HEK293T (cell line): ENCODE data around the gene LEPR.

Experiments used
- BHLHE40 ChIP-seq: fragments of 450-650 bp; IDR thresholded peaks from 2 replicates; pipeline ENCODE4 v1.6.1; 2016; ENCODE audit warnings: mild to moderate bottlenecking, moderate library complexity, borderline replicate concordance
- L3MBTL2 ChIP-seq: fragments of 450-650 bp; conservative IDR thresholded peaks from 2 replicates; pipeline ENCODE4 v1.6.1; 2016; ENCODE audit warnings: mild to moderate bottlenecking
- TF ChIP-seq, protein P1 (sequence below): fragments of 450-650 bp; IDR thresholded peaks from 2 replicates; pipeline ENCODE4 v1.6.1; 2016

DNA sequence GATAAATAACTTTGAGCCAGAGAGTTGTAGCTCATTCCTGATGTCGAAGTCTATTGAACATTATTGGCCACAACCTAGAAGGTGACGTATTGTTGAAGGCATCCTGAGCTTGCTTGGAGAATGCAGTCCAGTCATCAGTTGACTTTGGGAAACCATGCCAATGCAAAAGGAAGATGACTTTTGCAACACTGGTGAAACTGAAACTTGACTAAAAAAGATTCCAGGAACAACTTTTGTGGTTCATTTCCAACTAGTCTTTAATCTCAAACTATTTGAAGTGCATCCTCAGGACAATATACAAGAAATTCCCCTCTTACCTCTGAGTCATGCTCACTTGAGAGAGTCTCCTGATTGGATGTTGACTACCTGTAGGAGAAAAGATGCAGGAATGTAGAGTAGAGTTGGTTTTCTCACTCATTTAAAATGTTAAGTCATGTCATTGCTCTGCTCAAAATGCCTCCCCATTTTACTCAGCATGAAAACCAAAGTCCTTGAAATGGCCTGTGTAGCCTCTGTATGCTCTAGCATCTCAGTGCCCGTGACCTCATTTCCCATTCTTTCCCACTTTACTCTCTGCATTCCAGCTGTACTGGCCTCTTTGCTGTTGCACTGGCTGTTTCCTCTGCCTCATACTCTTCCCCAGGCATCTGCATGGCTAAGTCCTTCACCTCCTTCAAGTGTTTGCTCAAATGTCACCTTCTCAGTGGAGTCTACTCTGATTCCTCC lies 24.4 kb upstream of the LEPR start:
- no peak for TF ChIP-seq BHLHE40
- TF ChIP-seq, protein P1, sequence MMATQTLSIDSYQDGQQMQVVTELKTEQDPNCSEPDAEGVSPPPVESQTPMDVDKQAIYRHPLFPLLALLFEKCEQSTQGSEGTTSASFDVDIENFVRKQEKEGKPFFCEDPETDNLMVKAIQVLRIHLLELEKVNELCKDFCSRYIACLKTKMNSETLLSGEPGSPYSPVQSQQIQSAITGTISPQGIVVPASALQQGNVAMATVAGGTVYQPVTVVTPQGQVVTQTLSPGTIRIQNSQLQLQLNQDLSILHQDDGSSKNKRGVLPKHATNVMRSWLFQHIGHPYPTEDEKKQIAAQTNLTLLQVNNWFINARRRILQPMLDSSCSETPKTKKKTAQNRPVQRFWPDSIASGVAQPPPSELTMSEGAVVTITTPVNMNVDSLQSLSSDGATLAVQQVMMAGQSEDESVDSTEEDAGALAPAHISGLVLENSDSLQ: no peak
- TF ChIP-seq L3MBTL2: no peak
